HepG2 (cell line): Measurements from ENCODE around the gene CCDC183. TPM values are rescaled to one million over a fixed set of nuclear protein-coding genes. Genes with fewer than 3 reads are reported as not detected.
A peak's percentile ranks its signal among the peaks of the same experiment; 100 is the strongest.

Source experiments
- ATAC-seq: fragments of 200-7000 bp; cut with Tn5 transposase; 3 replicates; pipeline ENCODE4 v1.9.1; 2020; ENCODE audit warnings: mild to moderate bottlenecking, moderate library complexity
- BruUV-seq: library from RNA; stranded (reverse); fragments of 400-500 nt; replicated peaks from 2 replicates; lab custom pipeline; 2021; lab: Mats Ljungman, UMichigan
- CTCF ChIA-PET: fragments of 300-600 bp; formaldehyde crosslinking; extraction: SDS; loops from one replicate; lab custom pipeline; 2021; ENCODE audit warnings: low total read pairs, inconsistent platforms, low intra/inter-chr PET ratio; lab: Yijun Ruan, JAX
- POLR2A ChIA-PET: fragments of 350-600 bp; sonication (Branson Sonifier 250); formaldehyde crosslinking; loops from one replicate; lab custom pipeline; 2020; ENCODE audit warnings: antibody characterized with exemption, inconsistent platforms; lab: Yijun Ruan, JAX
- DNase-seq: peaks from one replicate; pipeline ENCODE4 v3.0.0-alpha.2; 2015; ENCODE audit warnings: low spot score
- FAIRE-seq: peaks from 3 replicates; lab custom pipeline; 2011; peaks lifted over from hg19 to GRCh38; lab: Jason Lieb, UNC
- H2AFZ ChIP-seq: one replicate; pipeline ENCODE4 v1.6.1; 2011; ENCODE audit warnings: low read length, inconsistent platforms
- H3K27ac ChIP-seq: fragments of 300-600 bp; 3 replicates; pipeline ENCODE4 v1.8.0; 2011; ENCODE audit warnings: mixed run types, mild to moderate bottlenecking, mixed read lengths, low read length, inconsistent platforms; ENCODE audit not compliant: insufficient read depth; ENCODE audit errors: extremely low read length
- H3K27me3 ChIP-seq, 2 experiments: fragments of 200-600 bp in 1 of 2; 2 replicates in 1 of 2; 3 replicates in 1 of 2; pipeline versions ENCODE4 v1.6.0 to v1.8.0; 2011; ENCODE audit warnings: low read length in 2 of 2, mild to moderate bottlenecking in 2 of 2, moderate library complexity in 2 of 2, inconsistent platforms in 1 of 2; ENCODE audit not compliant: insufficient read depth in 2 of 2, control insufficient read depth in 1 of 2
- H3K36me3 ChIP-seq, 2 experiments: fragments of 200-600 bp in 1 of 2; replicated peaks in 1 of 2; 2 replicates in 1 of 2; 3 replicates in 1 of 2; pipeline versions ENCODE4 v1.5.1 to v1.8.0; 2011; ENCODE audit warnings: low read length in 2 of 2, inconsistent platforms in 1 of 2; ENCODE audit not compliant: insufficient read depth in 2 of 2, control insufficient read depth in 1 of 2
- H3K4me1 ChIP-seq: 2 replicates; pipeline ENCODE4 v1.5.1; 2012; ENCODE audit warnings: low read length, inconsistent platforms; ENCODE audit not compliant: insufficient read depth
- H3K4me2 ChIP-seq: 2 replicates; pipeline ENCODE4 v1.6.0; 2011; ENCODE audit warnings: low read depth, low read length, inconsistent platforms
- H3K4me3 ChIP-seq, 3 experiments: fragments of 200-600 bp in 1 of 3; sonication (generic), shearing (Covaris generic) in 1 of 3; replicated peaks in 1 of 3; 2 replicates each; pipeline ENCODE4 v1.5.1; 2011 to 2016; ENCODE audit warnings: low read length in 3 of 3, inconsistent platforms in 2 of 3, low read depth in 2 of 3, mild to moderate bottlenecking in 2 of 3, control low read depth in 1 of 3, mixed read lengths in 1 of 3; ENCODE audit not compliant: insufficient read depth in 1 of 3
- H3K79me2 ChIP-seq: one replicate; pipeline ENCODE4 v1.6.1; 2011; ENCODE audit warnings: low read length, inconsistent platforms; ENCODE audit not compliant: insufficient read depth
- H3K9ac ChIP-seq: 2 replicates; pipeline ENCODE4 v1.6.0; 2011; ENCODE audit warnings: mild to moderate bottlenecking, low read depth, low read length, inconsistent platforms; ENCODE audit not compliant: insufficient read depth
- H3K9me3 ChIP-seq: 2 replicates; pipeline ENCODE4 v1.5.1; 2012; ENCODE audit warnings: mild to moderate bottlenecking, low read length
- H4K20me1 ChIP-seq: 2 replicates; pipeline ENCODE4 v1.6.0; 2011; ENCODE audit warnings: inconsistent platforms, mild to moderate bottlenecking, low read length, moderate library complexity; ENCODE audit not compliant: insufficient read depth
- AGO1 ChIP-seq: fragments of 200-400 bp; formaldehyde crosslinking; IDR thresholded peaks from 2 replicates; pipeline ENCODE4 v1.6.1; 2017; ENCODE audit warnings: mild to moderate bottlenecking, low read depth, low read length, moderate library complexity; ENCODE audit not compliant: poor library complexity, severe bottlenecking
- AGO2 ChIP-seq: fragments of 200-400 bp; formaldehyde crosslinking; optimal IDR thresholded peaks from 2 replicates; pipeline ENCODE3; 2017; ENCODE audit warnings: mild to moderate bottlenecking, low read depth, low read length, moderate library complexity
- ETV6 ChIP-seq: sonication (generic); formaldehyde crosslinking; conservative IDR thresholded peaks from 2 replicates; pipeline ENCODE4 v1.4.0; 2020; ENCODE audit warnings: missing genetic modification reagents
- HNRNPL ChIP-seq: fragments of 200-400 bp; formaldehyde crosslinking; IDR thresholded peaks from 2 replicates; pipeline ENCODE4 v1.6.1; 2017; ENCODE audit warnings: mild to moderate bottlenecking, low read depth, low read length
- POLR2G ChIP-seq: fragments of 200-400 bp; formaldehyde crosslinking; IDR thresholded peaks from 2 replicates; pipeline ENCODE4 v1.6.1; 2018; ENCODE audit warnings: mild to moderate bottlenecking, low read depth, low read length, moderate library complexity
- RBFOX2 ChIP-seq: fragments of 200-400 bp; formaldehyde crosslinking; IDR thresholded peaks from 2 replicates; pipeline ENCODE4 v1.6.1; 2017; ENCODE audit warnings: low read depth, mild to moderate bottlenecking, low read length
- ZC3H13 ChIP-seq: sonication (generic); formaldehyde crosslinking; IDR thresholded peaks from 2 replicates; pipeline ENCODE4 v1.8.1; 2023; ENCODE audit warnings: mild to moderate bottlenecking, missing genetic modification reagents, moderate library complexity
- ZNF235 ChIP-seq: sonication (generic); formaldehyde crosslinking; IDR thresholded peaks from 2 replicates; pipeline ENCODE4 v1.8.1; 2023; ENCODE audit warnings: mild to moderate bottlenecking, missing genetic modification reagents, borderline replicate concordance
- ZNF687 ChIP-seq: sonication (generic); formaldehyde crosslinking; IDR thresholded peaks from 2 replicates; pipeline ENCODE4 v1.5.1; 2020; ENCODE audit warnings: mild to moderate bottlenecking, missing genetic modification reagents, moderate library complexity
- WGBS: methylation state at CpG from one replicate; pipeline ENCODE4 v1.1.6; 2017; ENCODE audit warnings: low lambda C conversion rate; 5-methylcytosine and 5-hydroxymethylcytosine counted together
- in situ Hi-C: cut with HindIII; loops from 2 replicates; pipeline ENCODE4 v1.10.0; 2017; ENCODE audit warnings: low pct_unique_long_range_greater_than_20kb; ENCODE audit not compliant: extremely low pct_ligation_motif_present
- intact Hi-C: fragments of 100-400 bp; cut with micrococcal nuclease; formaldehyde crosslinking; loops from one replicate; pipeline ENCODE4 v1.10.0; 2022; ENCODE audit not compliant: unreplicated experiment
- polyA plus RNA-seq, 8 experiments: library from polyadenylated mRNA; depleted of rRNA in 3 of 8; stranded (reverse) in 7 of 8; unstranded in 1 of 8; fragments of >200 nt; fragmentation: Illumina TruSeq in 4 of 8; extraction: Trizol in 4 of 8; gene quantifications; 2 replicates each; pipeline versions ENCODE4 v1.2.1 to v1.2.3, GENCODE V29; 2011 to 2016; ENCODE audit warnings: low read depth in 4 of 8, missing spikeins in 1 of 8, mixed read lengths in 1 of 8; ENCODE audit not compliant: insufficient read depth in 1 of 8
- total RNA-seq, 5 experiments: library from RNA; depleted of rRNA; stranded (reverse); fragments of >200 nt; fragmentation: Illumina TruSeq; extraction: Trizol; gene quantifications; 2 replicates each; pipeline ENCODE4 v1.2.3, GENCODE V29; 2016; ENCODE audit warnings: low read depth in 1 of 5

CCDC183 gene
- total and polyA plus RNA-seq, 2 of the 13 experiments (the other 11 are each of a cell fraction or from before 2014, with no cell fraction given) = 5.0 to 66.4 TPM

GRCh38 chr9:136838314-136839228 lies 42.4 kb downstream of the CCDC183 start:
- ATAC-seq (no peak), FAIRE-seq (no peak), DNase-seq (no peak)
- TF ChIP-seq HNRNPL (0 out of 2 replicates have a peak, but pooled peaks have one; percentile 43), ZNF235 (CRISPR knock-in tag) (no peak), ZNF687 (0 out of 2 replicates have a peak, but pooled peaks have one; percentile 5), RBFOX2 (0 out of 2 replicates have a peak, but pooled peaks have one; percentile 44), ZC3H13 (0 out of 2 replicates have a peak, but pooled peaks have one; percentile 58), AGO2 (peak; percentile 89), ETV6 (CRISPR knock-in tag) (no peak), POLR2G (peak; percentile 17; the same call in 1 of the 2 replicates), AGO1 (peak; percentile 93)
- intact Hi-C loops = no loop called here
- Histone ChIP-seq H3K27me3 (no peaks in the 10 kb centered on the region), H3K79me2 (no peaks in the 10 kb centered on the region), H3K4me1 (peaks cover 40% of the 10 kb centered on the region), H3K9me3 (no peaks in the 10 kb centered on the region), H3K4me3 (no peak overlapping the region), H2AFZ (no peak overlapping the region), H3K36me3 (peaks cover 10 to 13% of the 10 kb centered on the region in 2 experiments; a peak in 3 of 5 replicates), H3K27ac (no peak overlapping the region), H3K9ac (no peak overlapping the region), H3K4me2 (no peak overlapping the region), H4K20me1 (no peaks in the 10 kb centered on the region)
- 96% methylated on average over 16 of the region's 29 CpGs for WGBS
- POLR2A ChIA-PET = no interaction called here
- CTCF ChIA-PET = no interaction called here
- in situ Hi-C loops = no loop called here
- BruUV-seq = no TSS peak
